H1 (cell line): ENCODE results near the gene LHX5. TPM values are rescaled to one million over a fixed set of nuclear protein-coding genes. Genes with fewer than 3 reads are reported as not detected.

Experiments
- CHD2 ChIP-seq: IDR thresholded peaks from 2 replicates; pipeline ENCODE4 v1.6.1; 2012; ENCODE audit warnings: low read length, improper control_type of control experiment
- RBBP5 ChIP-seq: IDR thresholded peaks from 2 replicates; pipeline ENCODE4 v1.7.1; 2012; ENCODE audit warnings: low read depth, mild to moderate bottlenecking, inconsistent platforms, low read length, moderate library complexity, borderline replicate concordance
- TAF7 ChIP-seq: optimal IDR thresholded peaks from 2 replicates; pipeline ENCODE3; 2011; ENCODE audit warnings: low read depth, mild to moderate bottlenecking, inconsistent platforms, low read length, moderate library complexity, borderline replicate concordance
- USF2 ChIP-seq: IDR thresholded peaks from 2 replicates; pipeline ENCODE4 v1.6.1; 2011; ENCODE audit warnings: low read length, improper control_type of control experiment
- polyA plus RNA-seq, 7 experiments: library from polyadenylated mRNA; depleted of rRNA in 3 of 7; stranded (reverse) in 5 of 7; unstranded in 2 of 7; fragments of >200 nt in 5 of 7; fragments of 200-250 nt in 2 of 7; gene quantifications; 1 replicate in 5 of 7; 2 replicates in 1 of 7; 4 replicates in 1 of 7; pipeline versions ENCODE4 v1.2.1 to v1.2.3, GENCODE V29; 2011 to 2013; ENCODE audit warnings: missing spikeins in 2 of 7, mixed read lengths in 2 of 7
- total RNA-seq: library from RNA; stranded (reverse); fragmentation: NEBNext Ultra II Directional; extraction: Animal tissue kit (Norgen Biotek cat#: 25700); gene quantifications from 2 replicates; pipeline ENCODE4 v1.2.1, GENCODE V29; 2021
- TF ChIP-seq, protein P1 (sequence below): fragments of 300-600 bp; sonication (generic); IDR thresholded peaks from 2 replicates; pipeline ENCODE4 v1.7.1; 2012; ENCODE audit warnings: low read length, moderate library complexity, mild to moderate bottlenecking, inconsistent platforms; ENCODE audit not compliant: insufficient replicate concordance

LHX5 gene
- total and polyA plus RNA-seq, 2 of the 8 experiments (the other 6 are each of a cell fraction or from before 2014, with no cell fraction given), result 0.47 to 1.1 TPM

GRCh38 chr12:113467502-113468364 lies 3.9 kb downstream of the LHX5 start (continued):
- TF ChIP-seq USF2, result no peak
- no peak for TF ChIP-seq TAF7
- no peak for TF ChIP-seq CHD2
- TF ChIP-seq RBBP5, result 0 out of 2 replicates have a peak, but pooled peaks have one; percentile 44
- TF ChIP-seq, protein P1, sequence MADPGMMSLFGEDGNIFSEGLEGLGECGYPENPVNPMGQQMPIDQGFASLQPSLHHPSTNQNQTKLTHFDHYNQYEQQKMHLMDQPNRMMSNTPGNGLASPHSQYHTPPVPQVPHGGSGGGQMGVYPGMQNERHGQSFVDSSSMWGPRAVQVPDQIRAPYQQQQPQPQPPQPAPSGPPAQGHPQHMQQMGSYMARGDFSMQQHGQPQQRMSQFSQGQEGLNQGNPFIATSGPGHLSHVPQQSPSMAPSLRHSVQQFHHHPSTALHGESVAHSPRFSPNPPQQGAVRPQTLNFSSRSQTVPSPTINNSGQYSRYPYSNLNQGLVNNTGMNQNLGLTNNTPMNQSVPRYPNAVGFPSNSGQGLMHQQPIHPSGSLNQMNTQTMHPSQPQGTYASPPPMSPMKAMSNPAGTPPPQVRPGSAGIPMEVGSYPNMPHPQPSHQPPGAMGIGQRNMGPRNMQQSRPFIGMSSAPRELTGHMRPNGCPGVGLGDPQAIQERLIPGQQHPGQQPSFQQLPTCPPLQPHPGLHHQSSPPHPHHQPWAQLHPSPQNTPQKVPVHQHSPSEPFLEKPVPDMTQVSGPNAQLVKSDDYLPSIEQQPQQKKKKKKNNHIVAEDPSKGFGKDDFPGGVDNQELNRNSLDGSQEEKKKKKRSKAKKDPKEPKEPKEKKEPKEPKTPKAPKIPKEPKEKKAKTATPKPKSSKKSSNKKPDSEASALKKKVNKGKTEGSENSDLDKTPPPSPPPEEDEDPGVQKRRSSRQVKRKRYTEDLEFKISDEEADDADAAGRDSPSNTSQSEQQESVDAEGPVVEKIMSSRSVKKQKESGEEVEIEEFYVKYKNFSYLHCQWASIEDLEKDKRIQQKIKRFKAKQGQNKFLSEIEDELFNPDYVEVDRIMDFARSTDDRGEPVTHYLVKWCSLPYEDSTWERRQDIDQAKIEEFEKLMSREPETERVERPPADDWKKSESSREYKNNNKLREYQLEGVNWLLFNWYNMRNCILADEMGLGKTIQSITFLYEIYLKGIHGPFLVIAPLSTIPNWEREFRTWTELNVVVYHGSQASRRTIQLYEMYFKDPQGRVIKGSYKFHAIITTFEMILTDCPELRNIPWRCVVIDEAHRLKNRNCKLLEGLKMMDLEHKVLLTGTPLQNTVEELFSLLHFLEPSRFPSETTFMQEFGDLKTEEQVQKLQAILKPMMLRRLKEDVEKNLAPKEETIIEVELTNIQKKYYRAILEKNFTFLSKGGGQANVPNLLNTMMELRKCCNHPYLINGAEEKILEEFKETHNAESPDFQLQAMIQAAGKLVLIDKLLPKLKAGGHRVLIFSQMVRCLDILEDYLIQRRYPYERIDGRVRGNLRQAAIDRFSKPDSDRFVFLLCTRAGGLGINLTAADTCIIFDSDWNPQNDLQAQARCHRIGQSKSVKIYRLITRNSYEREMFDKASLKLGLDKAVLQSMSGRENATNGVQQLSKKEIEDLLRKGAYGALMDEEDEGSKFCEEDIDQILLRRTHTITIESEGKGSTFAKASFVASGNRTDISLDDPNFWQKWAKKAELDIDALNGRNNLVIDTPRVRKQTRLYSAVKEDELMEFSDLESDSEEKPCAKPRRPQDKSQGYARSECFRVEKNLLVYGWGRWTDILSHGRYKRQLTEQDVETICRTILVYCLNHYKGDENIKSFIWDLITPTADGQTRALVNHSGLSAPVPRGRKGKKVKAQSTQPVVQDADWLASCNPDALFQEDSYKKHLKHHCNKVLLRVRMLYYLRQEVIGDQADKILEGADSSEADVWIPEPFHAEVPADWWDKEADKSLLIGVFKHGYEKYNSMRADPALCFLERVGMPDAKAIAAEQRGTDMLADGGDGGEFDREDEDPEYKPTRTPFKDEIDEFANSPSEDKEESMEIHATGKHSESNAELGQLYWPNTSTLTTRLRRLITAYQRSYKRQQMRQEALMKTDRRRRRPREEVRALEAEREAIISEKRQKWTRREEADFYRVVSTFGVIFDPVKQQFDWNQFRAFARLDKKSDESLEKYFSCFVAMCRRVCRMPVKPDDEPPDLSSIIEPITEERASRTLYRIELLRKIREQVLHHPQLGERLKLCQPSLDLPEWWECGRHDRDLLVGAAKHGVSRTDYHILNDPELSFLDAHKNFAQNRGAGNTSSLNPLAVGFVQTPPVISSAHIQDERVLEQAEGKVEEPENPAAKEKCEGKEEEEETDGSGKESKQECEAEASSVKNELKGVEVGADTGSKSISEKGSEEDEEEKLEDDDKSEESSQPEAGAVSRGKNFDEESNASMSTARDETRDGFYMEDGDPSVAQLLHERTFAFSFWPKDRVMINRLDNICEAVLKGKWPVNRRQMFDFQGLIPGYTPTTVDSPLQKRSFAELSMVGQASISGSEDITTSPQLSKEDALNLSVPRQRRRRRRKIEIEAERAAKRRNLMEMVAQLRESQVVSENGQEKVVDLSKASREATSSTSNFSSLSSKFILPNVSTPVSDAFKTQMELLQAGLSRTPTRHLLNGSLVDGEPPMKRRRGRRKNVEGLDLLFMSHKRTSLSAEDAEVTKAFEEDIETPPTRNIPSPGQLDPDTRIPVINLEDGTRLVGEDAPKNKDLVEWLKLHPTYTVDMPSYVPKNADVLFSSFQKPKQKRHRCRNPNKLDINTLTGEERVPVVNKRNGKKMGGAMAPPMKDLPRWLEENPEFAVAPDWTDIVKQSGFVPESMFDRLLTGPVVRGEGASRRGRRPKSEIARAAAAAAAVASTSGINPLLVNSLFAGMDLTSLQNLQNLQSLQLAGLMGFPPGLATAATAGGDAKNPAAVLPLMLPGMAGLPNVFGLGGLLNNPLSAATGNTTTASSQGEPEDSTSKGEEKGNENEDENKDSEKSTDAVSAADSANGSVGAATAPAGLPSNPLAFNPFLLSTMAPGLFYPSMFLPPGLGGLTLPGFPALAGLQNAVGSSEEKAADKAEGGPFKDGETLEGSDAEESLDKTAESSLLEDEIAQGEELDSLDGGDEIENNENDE, result no peak
- TF ChIP-seq, all 59 proteins: peak for 8
